Hepatic stellate cell (primary cell): ENCODE results near the gene TBC1D2.
"Not testable (repeated sequence)": the region's sequence is repeated elsewhere in the genome, so short reads cannot be mapped to it uniquely, and the experiment has no call there.

ENCODE experiments used
- DNase-seq: peaks from one replicate; pipeline ENCODE4 v3.0.0; 2011; ENCODE audit warnings: low spot score

Gene TBC1D2

GRCh38 chr9:98187926-98188325 is 67.5 kb downstream of the TBC1D2 start:
- DNase-seq, result no peak

- no peak for DNase-seq
Observed at GRCh38 chr9:98186236-98186635, 69.2 kb downstream of the TBC1D2 start.

DNA sequence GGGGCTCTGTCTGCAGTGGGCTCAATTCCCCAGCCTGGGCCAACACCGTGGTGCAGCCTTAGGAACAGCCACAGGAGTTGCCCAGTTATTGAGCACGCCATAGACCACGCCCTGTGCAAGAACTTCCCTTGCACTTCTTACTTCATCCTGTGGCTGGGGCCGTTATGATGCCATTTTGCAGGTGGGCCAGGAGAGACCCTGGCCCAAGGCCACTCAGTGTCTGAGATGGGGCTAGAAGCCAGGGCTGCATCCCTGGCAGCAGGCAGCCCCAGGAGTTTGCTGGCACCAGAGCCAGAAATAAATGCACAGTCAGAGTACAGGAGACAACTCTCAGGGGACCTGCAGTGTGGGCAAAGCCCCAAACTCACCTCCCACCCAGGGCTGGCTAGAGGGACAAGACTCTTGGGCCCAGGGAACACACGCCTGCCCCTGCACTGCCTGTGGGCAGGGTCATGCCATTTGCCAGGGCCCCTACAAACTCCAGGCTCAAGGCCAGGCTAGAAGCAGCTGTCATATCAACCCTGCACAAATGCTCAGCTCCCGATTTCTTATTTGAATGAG is 69.8 kb downstream of the TBC1D2 start:
- no peak for DNase-seq

GRCh38 chr9:98185021-98185567 is 70.4 kb downstream of the TBC1D2 start:
- no peak for DNase-seq

DNA sequence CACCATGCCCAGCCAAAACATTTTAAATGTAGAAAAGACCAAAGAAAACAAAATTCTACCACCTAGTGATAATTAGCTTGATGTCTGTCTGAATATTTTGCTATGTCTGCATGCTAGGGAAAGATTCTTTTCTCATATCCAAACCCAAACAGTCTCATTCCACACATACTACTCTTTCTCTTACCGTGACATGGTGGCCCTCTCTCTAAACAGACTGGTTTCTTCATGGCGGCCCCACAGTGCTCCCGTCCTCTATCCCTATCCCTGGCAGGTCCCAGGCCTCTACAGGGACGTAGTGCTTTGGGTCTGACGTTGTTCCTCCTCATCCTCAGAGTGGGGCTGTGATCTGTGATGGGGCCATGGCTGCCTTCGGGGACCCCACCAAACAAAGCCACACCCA is 71.1 kb downstream of the TBC1D2 start:
- no peak for DNase-seq

DNA sequence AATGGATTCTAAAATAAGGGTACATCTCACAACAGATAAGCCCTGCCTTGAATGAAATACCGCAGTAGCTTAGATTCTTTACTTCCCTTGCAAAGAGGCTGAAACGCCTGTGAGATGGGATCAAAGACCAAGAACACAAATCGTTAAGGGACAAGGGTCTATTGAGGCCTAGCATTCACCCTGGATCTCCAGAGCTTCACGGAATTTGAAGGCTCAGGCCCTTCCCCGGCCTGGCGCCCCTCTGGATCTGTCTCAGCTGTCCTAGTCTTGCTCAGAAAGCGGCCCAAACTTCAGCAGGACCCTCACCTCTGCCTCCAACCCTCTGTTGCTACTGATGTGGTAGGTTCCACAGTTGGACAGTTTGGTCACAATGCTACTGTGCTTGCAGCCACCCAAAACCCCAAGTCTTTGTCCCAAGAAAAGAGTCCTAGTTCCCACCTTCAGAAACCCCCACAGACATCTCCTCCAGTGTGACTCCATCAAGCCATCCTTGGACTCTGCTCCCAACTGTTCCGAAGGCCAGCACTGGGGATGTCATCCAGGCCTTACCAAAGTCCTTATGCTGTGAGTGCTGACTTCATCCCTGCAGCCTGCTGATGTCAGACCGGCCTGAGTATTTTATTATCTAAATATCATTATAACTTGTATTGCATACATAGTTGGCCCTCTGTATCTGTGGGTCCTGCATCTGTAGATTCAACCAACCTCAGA is 72.4 kb downstream of the TBC1D2 start:
- DNase-seq, result no peak

DNA sequence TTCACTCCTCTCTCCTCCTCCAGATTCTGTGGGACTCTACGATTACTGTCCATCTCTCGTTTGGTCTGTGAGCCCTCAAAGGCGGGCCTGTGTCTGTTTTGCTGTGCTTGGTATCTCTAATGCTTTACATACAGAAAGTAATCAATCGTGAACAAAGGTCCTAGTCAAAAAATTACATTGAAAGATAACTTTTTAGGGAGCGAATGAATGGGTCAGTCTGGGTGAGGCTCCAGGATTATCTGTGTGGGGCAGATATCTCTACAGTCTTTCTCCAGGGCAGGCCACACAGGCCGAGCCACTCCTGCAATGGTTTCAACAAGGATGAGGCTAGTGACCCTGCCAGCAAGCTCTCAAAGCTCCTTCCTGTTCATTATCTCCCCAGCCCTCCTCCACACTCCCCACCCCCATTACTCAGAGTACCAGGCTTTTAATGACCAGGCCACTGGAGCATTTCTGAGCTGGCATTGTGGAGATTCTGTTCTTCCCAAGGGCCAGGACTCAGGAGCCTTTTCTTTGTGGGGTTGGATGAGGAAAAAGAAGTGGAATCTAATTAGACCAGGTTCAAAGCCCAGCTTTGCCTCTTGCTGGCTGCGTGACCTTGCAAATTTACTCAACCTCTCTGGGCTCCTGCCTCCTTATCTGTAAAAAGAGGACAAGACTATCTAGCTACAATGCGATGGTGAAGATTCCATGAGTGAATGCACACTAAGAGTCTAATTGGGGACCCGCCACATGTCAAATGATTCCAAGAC is 73.2 kb downstream of the TBC1D2 start:
- DNase-seq, result no peak

DNA sequence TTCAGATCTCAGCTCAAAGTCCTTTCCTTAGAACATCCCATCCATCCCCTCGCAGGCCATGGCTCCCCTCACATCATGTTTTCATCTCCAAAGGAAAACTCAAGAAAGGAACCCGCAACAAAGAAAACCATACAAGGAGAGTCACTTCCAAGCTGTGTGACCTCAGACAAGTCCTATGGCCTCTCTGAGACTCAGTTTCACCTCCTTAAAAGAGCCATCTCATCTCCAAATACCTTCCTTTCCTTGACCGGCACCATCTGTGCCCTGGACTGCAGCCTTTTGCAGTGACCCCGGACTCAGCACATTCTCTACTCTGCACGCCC is 73.7 kb downstream of the TBC1D2 start:
- DNase-seq, result no peak

GRCh38 chr9:98180996-98181395 is 74.5 kb downstream of the TBC1D2 start:
- no peak for DNase-seq

DNA sequence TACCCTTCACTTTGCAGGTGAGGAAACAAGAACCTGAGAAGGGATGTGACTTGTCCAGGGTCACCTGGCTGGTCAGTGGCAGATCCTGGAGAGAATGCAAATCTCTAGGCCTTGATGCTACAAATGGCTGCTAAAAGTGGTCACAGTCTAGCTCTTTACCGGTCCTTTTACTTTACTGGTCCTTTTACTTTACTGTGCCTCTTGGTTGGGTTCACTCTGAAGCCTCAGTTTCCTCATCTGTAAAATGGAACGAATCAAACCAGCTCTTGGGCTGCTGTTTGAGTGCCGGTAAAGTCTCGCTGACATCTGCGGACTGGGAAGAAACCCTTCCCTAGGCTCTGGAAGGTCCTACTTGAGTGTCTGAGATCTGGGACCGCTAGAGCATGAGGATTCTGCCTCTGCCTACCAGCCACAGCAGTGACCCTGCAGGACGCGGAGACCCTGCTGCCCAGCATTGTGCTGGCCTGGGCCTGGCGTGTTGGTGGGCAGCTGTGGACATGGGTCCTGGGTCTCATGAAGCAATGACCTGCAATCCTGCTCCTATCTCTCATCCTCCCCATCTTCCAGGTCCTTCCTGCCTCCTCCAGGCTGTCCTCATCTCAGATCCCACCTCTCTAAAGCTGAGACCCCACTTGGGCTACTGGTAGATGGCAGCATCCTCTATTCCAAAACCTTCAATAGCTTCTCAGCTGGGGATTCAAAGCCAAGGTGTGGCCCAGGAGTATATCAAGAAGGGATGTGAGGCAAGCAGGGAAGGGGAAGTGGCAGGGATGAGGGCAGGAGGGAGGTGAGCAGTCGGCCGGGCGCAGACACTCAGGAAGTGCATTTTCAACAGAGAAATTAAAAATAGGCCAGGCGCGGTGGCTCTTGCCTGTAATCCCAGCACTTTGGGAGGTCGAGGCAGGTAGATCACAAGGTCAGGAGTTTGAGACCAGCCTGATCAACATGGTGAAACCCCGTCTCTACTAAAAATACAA is 76.3 kb downstream of the TBC1D2 start:
- no peak for DNase-seq

- DNase-seq, result no peak
Observed at GRCh38 chr9:98176391-98177259, 78.8 kb downstream of the TBC1D2 start.

- DNase-seq, result no peak
Observed at GRCh38 chr9:98175762-98176161, 79.7 kb downstream of the TBC1D2 start.

DNA sequence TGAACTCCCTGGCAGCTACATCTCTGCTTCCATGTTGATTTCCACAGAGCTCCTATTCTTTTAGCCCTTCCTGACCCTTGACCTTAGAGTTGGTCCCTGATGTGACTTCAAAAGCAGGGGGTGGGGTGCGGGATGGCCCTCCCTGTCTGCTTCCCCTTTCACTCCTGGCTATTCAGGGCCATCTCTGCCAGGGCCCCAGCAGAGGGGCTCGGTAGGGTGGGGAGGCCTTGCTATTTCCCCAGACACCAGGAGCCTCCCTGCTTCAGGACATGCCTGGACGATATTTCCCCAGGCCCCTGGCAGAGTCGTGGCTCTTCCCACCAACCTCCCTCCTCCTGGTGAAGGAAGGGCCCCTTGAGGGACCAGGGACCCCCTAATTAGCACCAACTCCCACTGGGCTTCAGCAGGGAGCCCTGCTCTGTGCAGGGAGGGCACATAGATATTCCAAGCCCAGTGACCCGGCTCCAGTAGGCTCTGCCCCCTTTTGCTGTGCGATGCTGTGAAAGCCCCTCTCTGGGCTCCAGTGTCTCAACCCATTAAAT is 80.3 kb downstream of the TBC1D2 start:
- no peak for DNase-seq

DNA sequence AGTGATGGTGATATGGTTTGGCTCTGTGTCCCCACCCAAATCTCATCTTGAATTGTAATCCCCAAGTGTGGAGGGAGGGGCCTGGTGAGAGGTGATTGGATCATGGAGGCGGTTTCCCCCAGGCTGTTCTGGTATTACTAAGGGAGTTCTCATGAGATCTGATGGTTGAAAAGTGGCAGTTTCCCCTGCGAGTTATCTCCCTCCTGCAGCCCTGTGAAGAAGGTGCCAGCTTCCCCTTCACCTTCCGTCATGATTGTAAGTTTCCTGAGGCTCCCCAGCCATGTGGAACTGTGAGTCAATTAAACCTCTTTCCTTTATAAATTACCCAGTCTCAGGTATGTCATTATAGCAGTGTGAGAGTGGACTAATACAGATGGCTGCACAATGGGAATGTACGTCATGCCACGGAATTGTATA is 80.9 kb downstream of the TBC1D2 start:
- DNase-seq, result not testable (repeated sequence)

GRCh38 chr9:98173181-98173580 is 82.3 kb downstream of the TBC1D2 start:
- DNase-seq, result no peak

DNA sequence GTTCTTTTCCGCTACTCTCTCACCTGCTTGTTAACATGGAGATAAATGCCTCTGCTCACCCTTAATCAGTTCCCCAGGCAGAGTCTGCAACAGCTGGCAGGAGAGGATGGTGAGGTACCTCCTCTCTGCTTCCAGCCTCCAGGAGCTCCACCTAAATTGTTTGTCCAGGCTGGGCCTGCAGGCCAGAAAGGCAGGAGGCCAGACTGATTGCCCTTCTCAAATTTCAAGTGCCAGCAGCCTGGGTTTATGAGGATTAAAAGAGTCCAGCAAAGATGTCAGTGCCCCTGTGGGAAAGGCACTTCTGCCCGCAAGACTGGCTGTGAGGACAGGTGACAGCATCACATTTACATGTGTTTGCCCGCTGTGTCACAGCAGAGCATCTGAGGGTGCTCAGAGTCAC is 82.8 kb downstream of the TBC1D2 start:
- DNase-seq, result no peak

DNA sequence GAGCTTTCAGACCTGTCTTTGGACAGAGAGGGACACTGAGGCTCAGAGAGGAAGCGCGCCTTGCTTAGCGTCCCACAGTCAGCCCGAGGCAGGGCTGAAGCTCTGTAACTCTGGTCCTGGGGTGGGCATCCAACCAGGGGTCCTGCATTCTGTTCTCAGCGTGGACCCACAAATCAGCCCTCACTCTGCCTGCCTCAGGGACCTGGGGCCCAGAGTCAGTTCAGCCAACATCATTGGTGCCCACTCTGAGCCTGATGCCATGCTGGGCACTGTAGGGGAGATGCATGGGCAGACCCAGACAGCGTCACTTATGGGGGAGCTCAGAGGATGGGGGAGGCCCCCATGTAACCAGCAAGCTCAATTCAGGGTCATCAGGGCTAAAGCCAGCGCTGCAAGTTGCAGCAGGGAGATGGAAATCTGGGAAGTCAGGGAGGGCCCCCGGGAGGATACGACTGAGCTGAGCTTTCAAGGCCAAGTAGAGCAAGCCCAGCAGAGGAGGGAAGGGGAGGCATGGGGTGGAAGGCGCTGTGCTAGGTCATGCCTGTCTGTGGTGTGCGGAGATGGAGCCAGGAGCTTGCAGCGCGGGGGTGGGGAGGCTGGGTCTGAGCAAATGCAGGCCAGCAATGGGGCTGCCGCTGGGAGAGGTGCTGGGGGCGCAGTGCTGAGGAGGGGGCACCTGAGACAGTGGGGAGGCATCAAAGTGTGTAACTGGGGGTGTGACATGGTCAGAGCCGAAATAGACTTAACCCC is 84.1 kb downstream of the TBC1D2 start:
- DNase-seq, result no peak

DNA sequence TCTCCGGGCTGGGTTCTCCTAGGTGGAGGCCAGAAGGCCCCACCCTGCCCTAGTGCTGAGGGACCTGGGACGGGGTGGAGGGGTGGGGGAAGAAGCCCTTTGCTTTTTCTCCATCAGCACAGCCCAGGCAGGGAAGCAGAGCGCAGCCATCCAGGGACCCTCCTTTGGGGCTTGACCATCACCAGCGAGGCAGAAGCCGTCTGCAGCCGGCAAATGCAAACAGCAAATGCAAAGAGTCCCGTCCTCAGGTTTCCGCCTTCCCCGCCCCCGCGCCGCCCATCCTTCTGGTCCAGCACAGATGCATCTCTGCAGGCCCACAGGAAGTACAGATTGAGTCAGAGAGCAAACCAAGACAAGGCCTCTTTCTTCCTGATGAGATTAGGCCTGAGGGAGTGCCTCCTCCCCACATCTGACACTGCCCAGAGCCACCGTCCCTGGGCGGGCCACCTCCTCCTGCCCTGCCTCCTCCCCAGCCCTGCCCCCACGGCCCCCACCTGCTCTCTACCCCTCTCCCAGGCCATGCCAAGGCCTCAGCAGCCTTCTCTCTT is 86.4 kb downstream of the TBC1D2 start:
- peak; percentile 45 for DNase-seq

GRCh38 chr9:98168153-98168780 is 87.2 kb downstream of the TBC1D2 start:
- DNase-seq, result no peak
